Ovary (tissue), 3 donors: ENCODE data around the gene CAPN13.

Experiments
- EP300 ChIP-seq: sonication (generic); formaldehyde crosslinking; IDR thresholded peaks from one replicate; pipeline ENCODE4 v1.6.1; 2017; ENCODE audit warnings: antibody characterized with exemption
- POLR2A ChIP-seq: fragments of 450-650 bp; IDR thresholded peaks from one replicate; pipeline ENCODE4 v1.6.1; 2017; ENCODE audit warnings: antibody characterized with exemption, mild to moderate bottlenecking, moderate library complexity
- TF ChIP-seq, protein P1 (sequence below), 3 donors: fragments of 450-650 bp in 2 of 3; fragments of 200-600 bp in 1 of 3; IDR thresholded peaks; one replicate each; pipeline versions ENCODE4 v1.5.1 to v1.8.0; 2016 to 2022; ENCODE audit warnings: antibody characterized with exemption in 3 of 3, mild to moderate bottlenecking in 1 of 3
- donor health status: DM: no; HTN: no; CAD: no.

DNA sequence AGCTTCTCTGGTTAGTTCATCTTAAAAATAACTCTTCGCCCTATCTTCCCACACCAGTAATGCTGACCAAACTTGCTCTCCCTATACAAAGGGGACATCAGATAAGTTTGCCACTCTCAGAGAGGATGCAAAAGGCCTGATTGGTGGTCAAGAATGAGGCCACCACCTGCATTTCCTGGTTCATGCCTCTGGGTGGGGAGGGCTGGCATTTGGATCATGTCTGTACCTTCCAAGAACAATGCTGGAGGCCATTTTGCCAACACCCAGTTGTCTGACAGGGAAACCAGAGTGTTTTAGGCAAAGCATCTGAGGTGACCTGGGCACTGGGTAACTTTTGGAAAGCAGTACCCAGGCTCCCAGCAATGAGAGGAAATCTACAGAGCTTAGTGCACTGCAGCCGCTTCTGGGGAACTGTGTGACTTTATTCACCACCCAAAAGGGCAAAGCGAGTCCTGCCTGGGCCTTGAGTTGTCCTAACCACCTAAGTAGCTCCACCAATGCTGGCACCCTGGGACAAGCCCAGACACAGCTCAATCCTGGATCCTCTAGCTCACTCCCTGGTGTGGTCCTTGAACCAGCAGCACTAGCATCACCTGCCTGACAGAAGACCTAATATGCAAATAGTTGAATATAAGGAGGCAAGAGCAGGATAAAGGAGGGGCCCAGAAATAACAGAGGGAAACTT is 35.1 kb downstream of the CAPN13 start:
- no peak for TF ChIP-seq POLR2A
- TF ChIP-seq, protein P1, sequence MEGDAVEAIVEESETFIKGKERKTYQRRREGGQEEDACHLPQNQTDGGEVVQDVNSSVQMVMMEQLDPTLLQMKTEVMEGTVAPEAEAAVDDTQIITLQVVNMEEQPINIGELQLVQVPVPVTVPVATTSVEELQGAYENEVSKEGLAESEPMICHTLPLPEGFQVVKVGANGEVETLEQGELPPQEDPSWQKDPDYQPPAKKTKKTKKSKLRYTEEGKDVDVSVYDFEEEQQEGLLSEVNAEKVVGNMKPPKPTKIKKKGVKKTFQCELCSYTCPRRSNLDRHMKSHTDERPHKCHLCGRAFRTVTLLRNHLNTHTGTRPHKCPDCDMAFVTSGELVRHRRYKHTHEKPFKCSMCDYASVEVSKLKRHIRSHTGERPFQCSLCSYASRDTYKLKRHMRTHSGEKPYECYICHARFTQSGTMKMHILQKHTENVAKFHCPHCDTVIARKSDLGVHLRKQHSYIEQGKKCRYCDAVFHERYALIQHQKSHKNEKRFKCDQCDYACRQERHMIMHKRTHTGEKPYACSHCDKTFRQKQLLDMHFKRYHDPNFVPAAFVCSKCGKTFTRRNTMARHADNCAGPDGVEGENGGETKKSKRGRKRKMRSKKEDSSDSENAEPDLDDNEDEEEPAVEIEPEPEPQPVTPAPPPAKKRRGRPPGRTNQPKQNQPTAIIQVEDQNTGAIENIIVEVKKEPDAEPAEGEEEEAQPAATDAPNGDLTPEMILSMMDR (IDR thresholded peaks at IDR 0.05): no peak
- TF ChIP-seq EP300: no peak
